Muscle of leg (tissue), 11 donors: ENCODE measurements around the gene ZNF521. TPM values are rescaled to one million over a fixed set of nuclear protein-coding genes. Genes with fewer than 3 reads are reported as not detected.
A peak's percentile ranks its signal among the peaks of the same experiment; 100 is the strongest.
"Not testable (repeated sequence)": the region's sequence is repeated elsewhere in the genome, so short reads cannot be mapped to it uniquely, and the experiment has no call there.

ENCODE experiments used
- DNase-seq: peaks from one replicate; pipeline ENCODE4 v3.0.0; 2013
- H3K27ac ChIP-seq: one replicate; pipeline ENCODE4 v1.5.1; 2013; ENCODE audit warnings: mild to moderate bottlenecking, low read length, control low read depth
- H3K27me3 ChIP-seq: one replicate; pipeline ENCODE4 v1.6.1; 2013; ENCODE audit warnings: low read length; ENCODE audit not compliant: control insufficient read depth, insufficient read depth
- H3K36me3 ChIP-seq: one replicate; pipeline ENCODE4 v1.6.1; 2013; ENCODE audit warnings: low read length; ENCODE audit not compliant: control insufficient read depth, insufficient read depth
- H3K4me1 ChIP-seq: one replicate; pipeline ENCODE4 v1.6.1; 2013; ENCODE audit warnings: low read length; ENCODE audit not compliant: control insufficient read depth, insufficient read depth
- H3K4me3 ChIP-seq: one replicate; pipeline ENCODE4 v1.5.1; 2013; ENCODE audit warnings: low read length, control low read depth
- H3K9me3 ChIP-seq: replicated peaks from 2 replicates; pipeline ENCODE4 v1.6.1; 2013; ENCODE audit warnings: low read depth, low read length; ENCODE audit not compliant: control insufficient read depth
- WGBS: methylation state at CpG from one replicate; pipeline ENCODE4 v1.1.5; 2013; ENCODE audit warnings: missing lambda C conversion rate; ENCODE audit not compliant: insufficient coverage; 5-methylcytosine and 5-hydroxymethylcytosine counted together
- polyA plus RNA-seq, 8 donors: library from polyadenylated mRNA; unstranded; fragments of 120-200 nt; gene quantifications; one replicate each; pipeline versions ENCODE4 v1.2.1 to v1.2.3, GENCODE V29; 2013; ENCODE audit warnings: inconsistent platforms in 1 of 8, low replicate concordance in 1 of 8; ENCODE audit not compliant: insufficient read length in 8 of 8, insufficient read depth in 1 of 8
- total RNA-seq: library from RNA; stranded (reverse); fragments of 120-200 nt; gene quantifications from one replicate; pipeline ENCODE4 v1.2.4, GENCODE V29; 2013

Gene ZNF521
- total and polyA plus RNA-seq, 9 donors = 29.6 to 67.1 (median 46.1) TPM

- Histone ChIP-seq H3K27ac (no peak overlapping the region), H3K27me3 (no peaks in the 10 kb centered on the region), H3K9me3 (no peaks in the 10 kb centered on the region), H3K36me3 (no peaks in the 10 kb centered on the region), H3K4me1 (no peaks in the 10 kb centered on the region), H3K4me3 (no peak overlapping the region)
- WGBS = 100% methylated on average over 1 of the region's 3 CpGs
- DNase-seq = no peak
Measured at GRCh38 chr18:25047421-25047820, 304.5 kb downstream of the ZNF521 start.

DNA sequence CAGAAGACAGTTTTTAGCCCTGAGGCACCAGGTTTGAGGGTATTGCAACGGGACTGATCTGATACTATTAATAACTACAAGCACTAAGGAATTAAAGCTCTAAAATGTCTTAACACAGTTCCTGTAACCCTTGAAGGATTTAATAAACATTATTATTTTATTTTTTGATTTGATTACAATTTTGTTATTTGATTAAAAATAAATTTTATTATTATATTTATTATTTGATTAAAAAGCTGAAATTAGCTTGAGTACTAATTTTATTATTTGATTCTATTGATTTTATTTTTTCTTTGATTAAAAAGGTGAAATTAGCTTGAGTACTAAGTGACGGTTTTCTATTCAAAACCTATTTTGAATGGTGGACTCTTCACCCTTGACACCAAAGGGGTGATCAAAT, 307.3 kb downstream of the ZNF521 start:
- DNase-seq = no peak
- Histone ChIP-seq H3K27ac (no peak overlapping the region), H3K36me3 (no peaks in the 10 kb centered on the region), H3K4me3 (no peak overlapping the region), H3K4me1 (no peaks in the 10 kb centered on the region), H3K27me3 (no peaks in the 10 kb centered on the region), H3K9me3 (no peaks in the 10 kb centered on the region)
- 100% methylated on average over 1 of the region's 2 CpGs for WGBS

- no peaks in the 10 kb centered on the region for H3K4me1 ChIP-seq
- H3K36me3 ChIP-seq = no peaks in the 10 kb centered on the region
- no peak overlapping the region for H3K4me3 ChIP-seq
- no peak for DNase-seq
- H3K27me3 ChIP-seq = no peaks in the 10 kb centered on the region
- no peak overlapping the region for H3K27ac ChIP-seq
- H3K9me3 ChIP-seq = no peaks in the 10 kb centered on the region
- no CpG with 5 or more reads among the region's 4 CpGs for WGBS
Measured at GRCh38 chr18:25043104-25043503, 308.9 kb downstream of the ZNF521 start.

- no peak overlapping the region for H3K27ac ChIP-seq
- H3K4me3 ChIP-seq = no peak overlapping the region
- no peaks in the 10 kb centered on the region for H3K27me3 ChIP-seq
- H3K4me1 ChIP-seq = no peaks in the 10 kb centered on the region
- DNase-seq = no peak
- H3K9me3 ChIP-seq = no peaks in the 10 kb centered on the region
- 55% methylated on average over 2 of the region's 4 CpGs for WGBS
- H3K36me3 ChIP-seq = no peaks in the 10 kb centered on the region
Measured at GRCh38 chr18:25042641-25043051, 309.3 kb downstream of the ZNF521 start.

DNA sequence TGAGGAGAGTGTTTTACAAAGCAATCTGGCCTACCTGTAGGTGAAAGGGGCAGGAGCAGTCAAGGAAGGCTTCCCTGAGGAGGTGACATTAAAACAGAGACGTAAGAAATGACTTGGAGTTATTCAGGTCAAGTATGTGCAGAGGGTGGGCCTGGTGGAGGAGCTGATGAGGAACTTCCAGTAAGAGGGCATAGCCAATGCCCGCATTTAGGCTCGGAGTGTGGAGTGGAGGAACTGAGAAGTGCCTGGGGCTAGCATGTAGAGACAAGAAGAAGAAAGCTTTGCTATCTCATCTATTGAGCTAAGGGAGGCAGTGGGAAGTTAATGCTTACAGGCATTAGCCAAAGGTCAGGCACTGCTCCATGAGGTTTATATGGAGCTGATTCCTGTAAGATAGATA, 312.2 kb downstream of the ZNF521 start:
- WGBS = 100% methylated on average over 3 of the region's 3 CpGs
- H3K27me3 ChIP-seq = no peaks in the 10 kb centered on the region
- no peak overlapping the region for H3K27ac ChIP-seq
- no peaks in the 10 kb centered on the region for H3K9me3 ChIP-seq
- H3K4me3 ChIP-seq = no peak overlapping the region
- H3K36me3 ChIP-seq = no peaks in the 10 kb centered on the region
- no peaks in the 10 kb centered on the region for H3K4me1 ChIP-seq
- DNase-seq = no peak

GRCh38 chr18:25038261-25038660, 313.7 kb downstream of the ZNF521 start:
- DNase-seq = no peak
- no peaks in the 10 kb centered on the region for H3K9me3 ChIP-seq
- no peaks in the 10 kb centered on the region for H3K36me3 ChIP-seq
- H3K4me3 ChIP-seq = no peak overlapping the region
- WGBS = 80% methylated on average over 2 of the region's 8 CpGs
- H3K4me1 ChIP-seq = no peaks in the 10 kb centered on the region
- H3K27ac ChIP-seq = no peak overlapping the region
- H3K27me3 ChIP-seq = no peaks in the 10 kb centered on the region

DNA sequence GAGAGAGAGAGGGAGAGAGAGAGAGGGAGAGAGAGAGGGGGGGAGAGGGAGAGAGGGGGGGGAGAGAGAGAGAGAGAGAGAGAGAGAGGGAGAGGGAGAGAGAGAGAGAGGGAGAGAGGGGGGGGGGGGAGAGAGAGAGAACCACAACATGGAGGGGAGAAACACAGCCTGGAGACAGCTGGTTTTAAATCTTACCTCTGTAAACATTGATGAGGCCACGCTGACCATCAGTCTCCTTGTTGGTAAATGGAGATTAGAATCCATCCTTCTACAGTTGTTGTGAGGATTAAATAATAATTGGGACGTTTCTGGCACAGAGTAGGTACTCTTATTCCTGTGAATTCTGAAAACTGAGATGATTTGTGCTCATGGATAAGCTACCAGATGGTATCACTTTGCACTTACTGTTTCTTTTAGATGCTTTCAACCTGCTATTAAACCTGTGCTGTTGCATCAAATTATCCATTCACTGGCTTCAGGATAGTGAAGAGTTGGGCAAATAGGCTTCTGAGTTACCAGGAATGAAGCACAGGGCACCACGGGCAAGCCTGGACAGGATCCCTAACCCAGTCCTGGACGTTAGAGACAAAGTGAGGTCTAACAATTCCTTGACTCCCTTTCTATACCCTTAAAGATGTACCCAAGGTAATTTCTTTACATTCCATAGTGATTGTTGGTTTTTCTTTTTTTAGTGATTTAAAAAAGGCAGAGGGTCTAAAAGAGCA, 318.1 kb downstream of the ZNF521 start:
- Histone ChIP-seq H3K27me3 (no peaks in the 10 kb centered on the region), H3K9me3 (no peaks in the 10 kb centered on the region), H3K4me1 (no peaks in the 10 kb centered on the region), H3K27ac (no peak overlapping the region), H3K36me3 (no peaks in the 10 kb centered on the region), H3K4me3 (no peak overlapping the region)
- DNase-seq = no peak
- no CpG with 5 or more reads among the region's 4 CpGs for WGBS

GRCh38 chr18:25033175-25033574, 318.8 kb downstream of the ZNF521 start:
- 0% methylated on average over 2 of the region's 6 CpGs for WGBS
- not testable (repeated sequence) for H3K27ac ChIP-seq, H3K4me3 ChIP-seq, H3K9me3 ChIP-seq, H3K36me3 ChIP-seq, H3K27me3 ChIP-seq, H3K4me1 ChIP-seq
- DNase-seq = peak; percentile 55

GRCh38 chr18:25029802-25030201, 322.2 kb downstream of the ZNF521 start:
- Histone ChIP-seq H3K27ac (no peak overlapping the region), H3K9me3 (no peaks in the 10 kb centered on the region), H3K27me3 (no peaks in the 10 kb centered on the region), H3K4me3 (no peak overlapping the region), H3K4me1 (no peaks in the 10 kb centered on the region), H3K36me3 (no peaks in the 10 kb centered on the region)
- DNase-seq = no peak
- WGBS = no CpG with 5 or more reads among the region's 1 CpG

DNA sequence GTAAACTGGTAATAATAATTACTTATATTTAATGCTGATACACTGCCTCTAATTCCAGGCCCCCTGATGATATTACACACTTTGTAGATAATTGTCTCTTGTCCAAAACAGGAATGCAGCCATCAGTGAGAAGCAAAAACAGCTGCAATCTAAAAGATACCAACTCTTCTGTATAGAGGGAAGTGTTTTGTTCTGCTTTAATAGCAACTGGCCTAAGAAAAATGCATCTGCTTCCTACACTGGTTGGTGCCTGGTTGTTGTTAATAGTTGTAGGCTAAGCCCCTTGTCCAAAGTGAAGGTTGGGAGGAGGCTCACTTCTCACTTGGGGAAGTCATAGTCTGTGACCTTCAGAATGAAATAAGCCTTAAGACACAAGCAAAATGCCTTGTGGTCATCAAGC, 332.0 kb downstream of the ZNF521 start:
- Histone ChIP-seq H3K9me3 (peaks cover 6% of the 10 kb centered on the region), H3K27ac (peak overlapping the region; percentile 40)
- DNase-seq = peak; percentile 56

More for the DNA sequence above, 332.0 kb downstream of the ZNF521 start:
- no peaks in the 10 kb centered on the region for H3K36me3 ChIP-seq
- no peaks in the 10 kb centered on the region for H3K27me3 ChIP-seq
- peaks cover 4% of the 10 kb centered on the region for H3K4me1 ChIP-seq
- H3K4me3 ChIP-seq = no peak overlapping the region
